Stimulated activated naive CD8-positive, alpha-beta T cell treated with anti-CD3 and anti-CD28 coated beads, Interleukin-15, Interleukin-2, amounts not matched to agents 100 ng/mL and 50 ng/mL, for 24 hours (primary cell): Measurements from ENCODE around the gene ATXN2L.
"Not testable (repeated sequence)": the region's sequence is repeated elsewhere in the genome, so short reads cannot be mapped to it uniquely, and the experiment has no call there.

ENCODE experiments used
- H3K27ac Mint-ChIP-seq: one replicate; pipeline ENCODE4 v1.8.0; 2021; ENCODE audit warnings: mild to moderate bottlenecking, mixed read lengths
- H3K27me3 Mint-ChIP-seq: one replicate; pipeline ENCODE4 v1.8.0; 2021; ENCODE audit warnings: mixed read lengths
- H3K36me3 Mint-ChIP-seq: one replicate; pipeline ENCODE4 v1.8.0; 2021; ENCODE audit warnings: low read depth, mixed read lengths
- H3K4me1 Mint-ChIP-seq: one replicate; pipeline ENCODE4 v1.8.0; 2021; ENCODE audit warnings: low read depth, mixed read lengths
- H3K4me3 Mint-ChIP-seq: one replicate; pipeline ENCODE4 v1.8.0; 2021; ENCODE audit warnings: mild to moderate bottlenecking, mixed read lengths
- H3K9me3 Mint-ChIP-seq: one replicate; pipeline ENCODE4 v1.8.0; 2021; ENCODE audit warnings: mixed read lengths

Gene ATXN2L

GRCh38 chr16:28846080-28846932 is 23.5 kb downstream of the ATXN2L start, which contains the start of gene TUFM:
TSS of gene TUFM (minus strand) at chr16:28846348. CDS start at chr16:28846269, 79 bp downstream.
- no peaks in the 10 kb centered on the region for H3K9me3 Mint-ChIP-seq
- H3K36me3 Mint-ChIP-seq: peaks cover 47% of the 10 kb centered on the region
- peaks cover 30% of the 10 kb centered on the region for H3K4me1 Mint-ChIP-seq
- peak within 1 kb of the TSS; percentile 99 for H3K4me3 Mint-ChIP-seq
- no peaks in the 10 kb centered on the region for H3K27me3 Mint-ChIP-seq
- peak within 1 kb of the TSS; percentile 98 for H3K27ac Mint-ChIP-seq

GRCh38 chr16:28846933-28847273 is 24.1 kb downstream of the ATXN2L start:
- Mint-ChIP-seq H3K27me3 (no peaks in the 10 kb centered on the region), H3K27ac (peak overlapping the region; percentile 98), H3K9me3 (no peaks in the 10 kb centered on the region), H3K36me3 (peaks cover 41% of the 10 kb centered on the region), H3K4me1 (peaks cover 30% of the 10 kb centered on the region), H3K4me3 (peak overlapping the region; percentile 99)

GRCh38 chr16:28858421-28858820 is 35.6 kb downstream of the ATXN2L start:
- Mint-ChIP-seq H3K4me1 (peaks cover 14% of the 10 kb centered on the region), H3K27ac (no peak overlapping the region), H3K4me3 (no peak overlapping the region), H3K27me3 (no peaks in the 10 kb centered on the region), H3K9me3 (no peaks in the 10 kb centered on the region), H3K36me3 (peaks cover 7% of the 10 kb centered on the region)

GRCh38 chr16:28859326-28859725 is 36.5 kb downstream of the ATXN2L start:
- Mint-ChIP-seq H3K27me3 (no peaks in the 10 kb centered on the region), H3K4me1 (peaks cover 17% of the 10 kb centered on the region), H3K27ac (no peak overlapping the region), H3K4me3 (no peak overlapping the region), H3K36me3 (peaks cover 7% of the 10 kb centered on the region), H3K9me3 (no peaks in the 10 kb centered on the region)

GRCh38 chr16:28863929-28864793 is 41.4 kb downstream of the ATXN2L start:
- H3K27me3 Mint-ChIP-seq: no peaks in the 10 kb centered on the region
- peak overlapping the region; percentile 97 for H3K27ac Mint-ChIP-seq
- peak overlapping the region; percentile 96 for H3K4me3 Mint-ChIP-seq
- H3K36me3 Mint-ChIP-seq: peaks cover 22% of the 10 kb centered on the region
- peaks cover 31% of the 10 kb centered on the region for H3K4me1 Mint-ChIP-seq
- H3K9me3 Mint-ChIP-seq: no peaks in the 10 kb centered on the region

- Mint-ChIP-seq H3K4me1 (peaks cover 31% of the 10 kb centered on the region), H3K36me3 (peaks cover 31% of the 10 kb centered on the region), H3K9me3 (no peaks in the 10 kb centered on the region), H3K27ac (peak overlapping the region; percentile 97), H3K27me3 (no peaks in the 10 kb centered on the region), H3K4me3 (peak overlapping the region; percentile 96)
Observed at GRCh38 chr16:28865001-28865688, 42.3 kb downstream of the ATXN2L start.

- no peak overlapping the region for H3K4me3 Mint-ChIP-seq
- peaks cover 39% of the 10 kb centered on the region for H3K36me3 Mint-ChIP-seq
- peaks cover 27% of the 10 kb centered on the region for H3K4me1 Mint-ChIP-seq
- no peak overlapping the region for H3K27ac Mint-ChIP-seq
- no peaks in the 10 kb centered on the region for H3K27me3 Mint-ChIP-seq
- no peaks in the 10 kb centered on the region for H3K9me3 Mint-ChIP-seq
Observed at GRCh38 chr16:28865722-28866453, 43.1 kb downstream of the ATXN2L start.

- Mint-ChIP-seq H3K27ac (no peak overlapping the region), H3K4me3 (no peak overlapping the region), H3K27me3 (no peaks in the 10 kb centered on the region), H3K36me3 (peaks cover 44% of the 10 kb centered on the region), H3K4me1 (peaks cover 27% of the 10 kb centered on the region), H3K9me3 (no peaks in the 10 kb centered on the region)
Observed at GRCh38 chr16:28866454-28866804, 43.6 kb downstream of the ATXN2L start.

GRCh38 chr16:28867241-28867640 is 44.4 kb downstream of the ATXN2L start:
- peaks cover 37% of the 10 kb centered on the region for H3K36me3 Mint-ChIP-seq

GRCh38 chr16:28867646-28868045 is 44.8 kb downstream of the ATXN2L start:
- not testable (repeated sequence) for H3K27me3 Mint-ChIP-seq, H3K4me3 Mint-ChIP-seq, H3K9me3 Mint-ChIP-seq, H3K27ac Mint-ChIP-seq
- peaks cover 37% of the 10 kb centered on the region for H3K36me3 Mint-ChIP-seq
- peaks cover 20% of the 10 kb centered on the region for H3K4me1 Mint-ChIP-seq

More at GRCh38 chr16:28867241-28867640, 44.4 kb downstream of the ATXN2L start:
- Mint-ChIP-seq H3K4me1 (peaks cover 20% of the 10 kb centered on the region), H3K9me3 (no peaks in the 10 kb centered on the region), H3K4me3 (no peak overlapping the region), H3K27ac (no peak overlapping the region), H3K27me3 (no peaks in the 10 kb centered on the region)

GRCh38 chr16:28869201-28869600 is 46.4 kb downstream of the ATXN2L start:
- Mint-ChIP-seq H3K9me3 (no peaks in the 10 kb centered on the region), H3K27me3 (no peaks in the 10 kb centered on the region), H3K4me1 (peaks cover 15% of the 10 kb centered on the region), H3K4me3 (no peak overlapping the region), H3K27ac (no peak overlapping the region), H3K36me3 (peaks cover 42% of the 10 kb centered on the region)

GRCh38 chr16:28872952-28873351 is 50.2 kb downstream of the ATXN2L start:
- Mint-ChIP-seq H3K4me1 (peaks cover 2% of the 10 kb centered on the region), H3K4me3 (no peak overlapping the region), H3K36me3 (peaks cover 35% of the 10 kb centered on the region), H3K27me3 (no peaks in the 10 kb centered on the region), H3K9me3 (no peaks in the 10 kb centered on the region), H3K27ac (no peak overlapping the region)

GRCh38 chr16:28873543-28874201 is 50.9 kb downstream of the ATXN2L start:
- no peaks in the 10 kb centered on the region for H3K9me3 Mint-ChIP-seq
- H3K4me1 Mint-ChIP-seq: peaks cover 7% of the 10 kb centered on the region
- H3K36me3 Mint-ChIP-seq: peaks cover 34% of the 10 kb centered on the region
- no peaks in the 10 kb centered on the region for H3K27me3 Mint-ChIP-seq
- H3K4me3 Mint-ChIP-seq: no peak overlapping the region
- H3K27ac Mint-ChIP-seq: no peak overlapping the region

GRCh38 chr16:28874406-28874805 is 51.6 kb downstream of the ATXN2L start:
- Mint-ChIP-seq H3K4me3 (no peak overlapping the region), H3K9me3 (no peaks in the 10 kb centered on the region), H3K27ac (no peak overlapping the region), H3K36me3 (peaks cover 26% of the 10 kb centered on the region), H3K27me3 (no peaks in the 10 kb centered on the region), H3K4me1 (peaks cover 14% of the 10 kb centered on the region)
